H9 (cell line): ENCODE data around the gene GAREM2. TPM values are rescaled to one million over a fixed set of nuclear protein-coding genes. Genes with fewer than 3 reads are reported as not detected.
A peak's percentile ranks its signal among the peaks of the same experiment; 100 is the strongest.

Experiments used
- DNase-seq: peaks from one replicate; pipeline ENCODE4 v3.0.0-alpha.2; 2017
- H2AFZ ChIP-seq: one replicate; pipeline ENCODE4 v1.6.1; 2013; ENCODE audit warnings: mild to moderate bottlenecking, low read length, control low read depth, moderate library complexity
- H2AK5ac ChIP-seq: 2 replicates; pipeline ENCODE4 v1.6.1; 2013; ENCODE audit warnings: low read length, control low read depth, mixed read lengths; ENCODE audit not compliant: insufficient read length
- H2BK120ac ChIP-seq: one replicate; pipeline ENCODE4 v1.6.1; 2013; ENCODE audit warnings: low read depth, mild to moderate bottlenecking, low read length, control low read depth, inconsistent platforms; ENCODE audit not compliant: poor library complexity, severe bottlenecking
- H2BK12ac ChIP-seq: 2 replicates; pipeline ENCODE4 v1.6.1; 2013; ENCODE audit warnings: low read length, control low read depth, mixed read lengths, low read depth; ENCODE audit not compliant: insufficient read length
- H2BK15ac ChIP-seq: 2 replicates; pipeline ENCODE4 v1.6.1; 2013; ENCODE audit warnings: low read depth, low read length, control low read depth
- H2BK20ac ChIP-seq: one replicate; pipeline ENCODE4 v1.6.1; 2013; ENCODE audit warnings: low read depth, mild to moderate bottlenecking, low read length, control low read depth, inconsistent platforms; ENCODE audit not compliant: poor library complexity, severe bottlenecking
- H2BK5ac ChIP-seq: 2 replicates; pipeline ENCODE4 v1.6.1; 2013; ENCODE audit warnings: low read length, control low read depth, mixed read lengths; ENCODE audit not compliant: insufficient read length
- H3K14ac ChIP-seq: 2 replicates; pipeline ENCODE4 v1.6.1; 2013; ENCODE audit warnings: low read length, control low read depth; ENCODE audit not compliant: insufficient read depth
- H3K18ac ChIP-seq: 2 replicates; pipeline ENCODE4 v1.6.1; 2013; ENCODE audit warnings: low read depth, mild to moderate bottlenecking, mixed read lengths, low read length, control low read depth; ENCODE audit not compliant: insufficient read length
- H3K23ac ChIP-seq: 2 replicates; pipeline ENCODE4 v1.6.1; 2013; ENCODE audit warnings: low read length, control low read depth, mixed read lengths, low read depth; ENCODE audit not compliant: insufficient read length
- H3K23me2 ChIP-seq: 2 replicates; pipeline ENCODE4 v1.6.1; 2013; ENCODE audit warnings: low read depth, mild to moderate bottlenecking, mixed read lengths, low read length, control low read depth; ENCODE audit not compliant: insufficient read length, poor library complexity, severe bottlenecking
- H3K27ac ChIP-seq: 2 replicates; pipeline ENCODE4 v1.5.1; 2013; ENCODE audit warnings: low read length, control low read depth, mixed read lengths, low read depth; ENCODE audit not compliant: insufficient read length
- H3K27me3 ChIP-seq: 2 replicates; pipeline ENCODE4 v1.6.1; 2013; ENCODE audit warnings: low read length, control low read depth, inconsistent platforms; ENCODE audit not compliant: insufficient read depth
- H3K4ac ChIP-seq: 2 replicates; pipeline ENCODE4 v1.6.1; 2013; ENCODE audit warnings: low read depth, mild to moderate bottlenecking, control low read depth, inconsistent platforms, low read length, moderate library complexity
- H3K4me1 ChIP-seq: 2 replicates; pipeline ENCODE4 v1.6.1; 2013; ENCODE audit warnings: low read length, control low read depth, inconsistent platforms; ENCODE audit not compliant: insufficient read depth
- H3K4me2 ChIP-seq: 2 replicates; pipeline ENCODE4 v1.6.1; 2013; ENCODE audit warnings: low read length, control low read depth, mixed read lengths; ENCODE audit not compliant: insufficient read length, insufficient read depth
- H3K56ac ChIP-seq: 2 replicates; pipeline ENCODE4 v1.6.1; 2013; ENCODE audit warnings: low read depth, mild to moderate bottlenecking, mixed read lengths, low read length, control low read depth; ENCODE audit not compliant: insufficient read length
- H3K79me1 ChIP-seq: 2 replicates; pipeline ENCODE4 v1.6.1; 2013; ENCODE audit warnings: low read depth, mild to moderate bottlenecking, moderate library complexity, low read length, control low read depth, inconsistent platforms; ENCODE audit not compliant: insufficient read depth, poor library complexity, severe bottlenecking
- H3K79me2 ChIP-seq: 2 replicates; pipeline ENCODE4 v1.6.1; 2013; ENCODE audit warnings: low read length, control low read depth, inconsistent platforms; ENCODE audit not compliant: insufficient read depth
- H3K9ac ChIP-seq: 2 replicates; pipeline ENCODE4 v1.6.1; 2013; ENCODE audit warnings: low read length, control low read depth, mixed read lengths; ENCODE audit not compliant: insufficient read length; ENCODE audit errors: extremely low read depth
- H3K9me3 ChIP-seq: one replicate; pipeline ENCODE4 v1.6.1; 2013; ENCODE audit warnings: low read depth, low read length, inconsistent platforms; ENCODE audit not compliant: control insufficient read depth
- H3T11ph ChIP-seq: one replicate; pipeline ENCODE4 v1.6.1; 2013; ENCODE audit warnings: mild to moderate bottlenecking, low read length, control low read depth, inconsistent platforms
- H4K20me1 ChIP-seq: one replicate; pipeline ENCODE4 v1.6.1; 2013; ENCODE audit not compliant: control insufficient read depth, insufficient read length, insufficient read depth
- H4K5ac ChIP-seq: 2 replicates; pipeline ENCODE4 v1.6.1; 2013; ENCODE audit warnings: low read depth, mild to moderate bottlenecking, mixed read lengths, low read length, control low read depth; ENCODE audit not compliant: insufficient read length
- H4K8ac ChIP-seq: replicated peaks from 2 replicates; pipeline ENCODE4 v1.6.1; 2013; ENCODE audit warnings: low read length, control low read depth, mixed read lengths, low read depth; ENCODE audit not compliant: insufficient read length
- H4K91ac ChIP-seq: 2 replicates; pipeline ENCODE4 v1.6.1; 2013; ENCODE audit warnings: low read depth, mild to moderate bottlenecking, moderate library complexity, mixed read lengths, low read length, control low read depth; ENCODE audit not compliant: insufficient read length
- H3K27ac Mint-ChIP-seq, 3 experiments: 2 replicates in 2 of 3; 3 replicates in 1 of 3; pipeline ENCODE4 v1.8.0; 2020 to 2021; ENCODE audit warnings: mixed read lengths in 3 of 3, mild to moderate bottlenecking in 1 of 3, moderate library complexity in 1 of 3
- H3K27me3 Mint-ChIP-seq: 2 replicates; pipeline ENCODE4 v1.8.0; 2021; ENCODE audit warnings: low read depth, mild to moderate bottlenecking, moderate library complexity, mixed read lengths
- H3K36me3 Mint-ChIP-seq, 3 experiments: 2 replicates in 2 of 3; 3 replicates in 1 of 3; pipeline ENCODE4 v1.8.0; 2020 to 2021; ENCODE audit warnings: low read depth in 3 of 3, mixed read lengths in 3 of 3; ENCODE audit not compliant: insufficient read depth in 1 of 3
- H3K4me1 Mint-ChIP-seq, 2 experiments: 2 replicates each; pipeline ENCODE4 v1.8.0; 2020; ENCODE audit warnings: mixed read lengths in 2 of 2
- H3K4me3 Mint-ChIP-seq, 2 experiments: 2 replicates in 1 of 2; 3 replicates in 1 of 2; pipeline ENCODE4 v1.8.0; 2020 to 2021; ENCODE audit warnings: mild to moderate bottlenecking in 2 of 2, mixed read lengths in 2 of 2, moderate library complexity in 1 of 2
- H3K9me3 Mint-ChIP-seq, 2 experiments: 2 replicates in 1 of 2; 3 replicates in 1 of 2; pipeline ENCODE4 v1.8.0; 2020; ENCODE audit warnings: mild to moderate bottlenecking in 2 of 2, mixed read lengths in 2 of 2, moderate library complexity in 1 of 2
- WGBS: extraction: QIAGEN DNeasy Blood & Tissue Kit; methylation state at CpG from one replicate; pipeline ENCODE4 v1.1.7; 2013; ENCODE audit warnings: missing lambda C conversion rate, low lambda C conversion rate, mixed read lengths; ENCODE audit not compliant: insufficient read length; ENCODE audit errors: extremely low coverage; 5-methylcytosine and 5-hydroxymethylcytosine counted together
- total RNA-seq: library from RNA; stranded (reverse); gene quantifications from 2 replicates; pipeline ENCODE4 v1.2.1, GENCODE V29; 2021
- TF ChIP-seq, protein P1 (sequence below): fragments of 200-600 bp; sonication (generic); conservative IDR thresholded peaks from 3 replicates; pipeline ENCODE4 v1.8.0; 2021; ENCODE audit warnings: antibody characterized with exemption, mild to moderate bottlenecking

GAREM2 gene
- total RNA-seq, 1 experiment from 2014 or later: 14.4 TPM

DNA sequence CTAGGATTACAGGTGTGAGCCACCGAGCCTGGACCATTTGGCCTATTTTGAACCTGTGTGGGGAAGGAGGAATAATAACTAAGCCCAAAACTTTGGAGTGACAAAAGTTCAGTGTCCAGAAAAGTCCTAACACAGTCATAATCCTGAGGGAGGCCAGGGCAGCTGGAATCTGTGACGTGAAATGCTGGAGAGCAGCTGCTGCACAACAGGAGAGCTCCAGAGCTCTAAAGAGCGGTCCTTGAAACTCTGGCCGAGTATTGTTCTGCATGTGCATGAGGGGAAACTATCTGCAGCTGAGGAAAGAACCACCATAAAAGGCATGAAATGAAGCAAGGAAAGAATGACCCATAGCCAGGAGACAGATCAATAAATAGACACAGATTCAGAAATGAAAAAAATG is 43.7 kb downstream of the GAREM2 start:
- no peaks in the 10 kb centered on the region for H3K27me3 Mint-ChIP-seq
- no peak overlapping the region for H3K4me3 Mint-ChIP-seq
- H3K36me3 Mint-ChIP-seq: peaks cover 9 to 54% (median 37%) of the 10 kb centered on the region in 3 experiments; a peak in 6 of 7 replicates
- no peak for DNase-seq
- H3K4me1 ChIP-seq: no peaks in the 10 kb centered on the region
- no peaks in the 10 kb centered on the region for H4K20me1 ChIP-seq
- no peak overlapping the region for H3K23ac ChIP-seq
- H3K27ac Mint-ChIP-seq: 0 out of 7 replicates have a peak overlapping the region, but pooled peaks of 1 of the 3 experiments have one; percentile 16
- H3T11ph ChIP-seq: no peak overlapping the region
- no peaks in the 10 kb centered on the region for H3K79me2 ChIP-seq
- no peak overlapping the region for H4K5ac ChIP-seq
- H4K8ac ChIP-seq: no peak overlapping the region
- H3K4me2 ChIP-seq: no peak overlapping the region
- no peak overlapping the region for H3K18ac ChIP-seq
- H3K27ac ChIP-seq: no peak overlapping the region
- H2BK12ac ChIP-seq: no peak overlapping the region
- no peaks in the 10 kb centered on the region for H3K9me3 ChIP-seq
- H2BK5ac ChIP-seq: no peak overlapping the region
- H2AFZ ChIP-seq: no peak overlapping the region
- H3K23me2 ChIP-seq: no peaks in the 10 kb centered on the region
- H2BK20ac ChIP-seq: no peak overlapping the region
- no peak overlapping the region for H2AK5ac ChIP-seq
- H3K14ac ChIP-seq: no peak overlapping the region
- H3K4me1 Mint-ChIP-seq: no peaks in the 10 kb centered on the region
- no peak overlapping the region for H3K4ac ChIP-seq
- no peaks in the 10 kb centered on the region for H3K27me3 ChIP-seq
- H2BK120ac ChIP-seq: no peak overlapping the region
- no peaks in the 10 kb centered on the region for H3K9me3 Mint-ChIP-seq
- no peak overlapping the region for H4K91ac ChIP-seq
- TF ChIP-seq, protein P1, sequence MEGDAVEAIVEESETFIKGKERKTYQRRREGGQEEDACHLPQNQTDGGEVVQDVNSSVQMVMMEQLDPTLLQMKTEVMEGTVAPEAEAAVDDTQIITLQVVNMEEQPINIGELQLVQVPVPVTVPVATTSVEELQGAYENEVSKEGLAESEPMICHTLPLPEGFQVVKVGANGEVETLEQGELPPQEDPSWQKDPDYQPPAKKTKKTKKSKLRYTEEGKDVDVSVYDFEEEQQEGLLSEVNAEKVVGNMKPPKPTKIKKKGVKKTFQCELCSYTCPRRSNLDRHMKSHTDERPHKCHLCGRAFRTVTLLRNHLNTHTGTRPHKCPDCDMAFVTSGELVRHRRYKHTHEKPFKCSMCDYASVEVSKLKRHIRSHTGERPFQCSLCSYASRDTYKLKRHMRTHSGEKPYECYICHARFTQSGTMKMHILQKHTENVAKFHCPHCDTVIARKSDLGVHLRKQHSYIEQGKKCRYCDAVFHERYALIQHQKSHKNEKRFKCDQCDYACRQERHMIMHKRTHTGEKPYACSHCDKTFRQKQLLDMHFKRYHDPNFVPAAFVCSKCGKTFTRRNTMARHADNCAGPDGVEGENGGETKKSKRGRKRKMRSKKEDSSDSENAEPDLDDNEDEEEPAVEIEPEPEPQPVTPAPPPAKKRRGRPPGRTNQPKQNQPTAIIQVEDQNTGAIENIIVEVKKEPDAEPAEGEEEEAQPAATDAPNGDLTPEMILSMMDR: no peak
- no peak overlapping the region for H2BK15ac ChIP-seq
- WGBS: no CpG with 5 or more reads among the region's 4 CpGs
- no peak overlapping the region for H3K9ac ChIP-seq
- H3K56ac ChIP-seq: no peak overlapping the region
- peaks cover 6% of the 10 kb centered on the region for H3K79me1 ChIP-seq
